HepG2 (cell line): ENCODE data around the gene DCAKD. TPM values are rescaled to one million over a fixed set of nuclear protein-coding genes. Genes with fewer than 3 reads are reported as not detected.

Source experiments
- ATAC-seq: fragments of 200-7000 bp; cut with Tn5 transposase; 3 replicates; pipeline ENCODE4 v1.9.1; 2020; ENCODE audit warnings: mild to moderate bottlenecking, moderate library complexity
- BruUV-seq: library from RNA; stranded (reverse); fragments of 400-500 nt; replicated peaks from 2 replicates; lab custom pipeline; 2021; lab: Mats Ljungman, UMichigan
- CTCF ChIA-PET: fragments of 300-600 bp; formaldehyde crosslinking; extraction: SDS; loops from one replicate; lab custom pipeline; 2021; ENCODE audit warnings: low total read pairs, inconsistent platforms, low intra/inter-chr PET ratio; lab: Yijun Ruan, JAX
- POLR2A ChIA-PET: fragments of 350-600 bp; sonication (Branson Sonifier 250); formaldehyde crosslinking; loops from one replicate; lab custom pipeline; 2020; ENCODE audit warnings: antibody characterized with exemption, inconsistent platforms; lab: Yijun Ruan, JAX
- DNase-seq: peaks from one replicate; pipeline ENCODE4 v3.0.0-alpha.2; 2015; ENCODE audit warnings: low spot score
- FAIRE-seq: peaks from 3 replicates; lab custom pipeline; 2011; peaks lifted over from hg19 to GRCh38; lab: Jason Lieb, UNC
- H2AFZ ChIP-seq: one replicate; pipeline ENCODE4 v1.6.1; 2011; ENCODE audit warnings: low read length, inconsistent platforms
- H3K27ac ChIP-seq: fragments of 300-600 bp; 3 replicates; pipeline ENCODE4 v1.8.0; 2011; ENCODE audit warnings: mixed run types, mild to moderate bottlenecking, mixed read lengths, low read length, inconsistent platforms; ENCODE audit not compliant: insufficient read depth; ENCODE audit errors: extremely low read length
- H3K27me3 ChIP-seq, 2 experiments: fragments of 200-600 bp in 1 of 2; 2 replicates in 1 of 2; 3 replicates in 1 of 2; pipeline versions ENCODE4 v1.6.0 to v1.8.0; 2011; ENCODE audit warnings: low read length in 2 of 2, mild to moderate bottlenecking in 2 of 2, moderate library complexity in 2 of 2, inconsistent platforms in 1 of 2; ENCODE audit not compliant: insufficient read depth in 2 of 2, control insufficient read depth in 1 of 2
- H3K36me3 ChIP-seq, 2 experiments: fragments of 200-600 bp in 1 of 2; replicated peaks in 1 of 2; 2 replicates in 1 of 2; 3 replicates in 1 of 2; pipeline versions ENCODE4 v1.5.1 to v1.8.0; 2011; ENCODE audit warnings: low read length in 2 of 2, inconsistent platforms in 1 of 2; ENCODE audit not compliant: insufficient read depth in 2 of 2, control insufficient read depth in 1 of 2
- H3K4me1 ChIP-seq: 2 replicates; pipeline ENCODE4 v1.5.1; 2012; ENCODE audit warnings: low read length, inconsistent platforms; ENCODE audit not compliant: insufficient read depth
- H3K4me2 ChIP-seq: 2 replicates; pipeline ENCODE4 v1.6.0; 2011; ENCODE audit warnings: low read depth, low read length, inconsistent platforms
- H3K4me3 ChIP-seq, 3 experiments: fragments of 200-600 bp in 1 of 3; sonication (generic), shearing (Covaris generic) in 1 of 3; replicated peaks in 1 of 3; 2 replicates each; pipeline ENCODE4 v1.5.1; 2011 to 2016; ENCODE audit warnings: low read length in 3 of 3, inconsistent platforms in 2 of 3, low read depth in 2 of 3, mild to moderate bottlenecking in 2 of 3, control low read depth in 1 of 3, mixed read lengths in 1 of 3; ENCODE audit not compliant: insufficient read depth in 1 of 3
- H3K79me2 ChIP-seq: one replicate; pipeline ENCODE4 v1.6.1; 2011; ENCODE audit warnings: low read length, inconsistent platforms; ENCODE audit not compliant: insufficient read depth
- H3K9ac ChIP-seq: 2 replicates; pipeline ENCODE4 v1.6.0; 2011; ENCODE audit warnings: mild to moderate bottlenecking, low read depth, low read length, inconsistent platforms; ENCODE audit not compliant: insufficient read depth
- H3K9me3 ChIP-seq: 2 replicates; pipeline ENCODE4 v1.5.1; 2012; ENCODE audit warnings: mild to moderate bottlenecking, low read length
- H4K20me1 ChIP-seq: 2 replicates; pipeline ENCODE4 v1.6.0; 2011; ENCODE audit warnings: inconsistent platforms, mild to moderate bottlenecking, low read length, moderate library complexity; ENCODE audit not compliant: insufficient read depth
- HES4 ChIP-seq: sonication (generic); formaldehyde crosslinking; IDR thresholded peaks from 2 replicates; pipeline ENCODE4 v1.9.0; 2021; ENCODE audit warnings: mild to moderate bottlenecking, missing genetic modification reagents, borderline replicate concordance
- KLF11 ChIP-seq: IDR thresholded peaks from 2 replicates; pipeline ENCODE4 v1.6.1; 2016; ENCODE audit warnings: missing compliant biosample characterization
- PLSCR1 ChIP-seq: sonication (generic); formaldehyde crosslinking; IDR thresholded peaks from 2 replicates; pipeline ENCODE4 v1.5.0; 2020; ENCODE audit warnings: missing genetic modification reagents, mild to moderate bottlenecking, borderline replicate concordance
- RBAK ChIP-seq: sonication (generic); formaldehyde crosslinking; IDR thresholded peaks from 2 replicates; pipeline ENCODE4 v1.5.1; 2020; ENCODE audit warnings: mild to moderate bottlenecking, missing genetic modification reagents
- RNF219 ChIP-seq: sonication (generic); formaldehyde crosslinking; IDR thresholded peaks from 2 replicates; pipeline ENCODE4 v1.5.0; 2020; ENCODE audit warnings: mild to moderate bottlenecking, missing genetic modification reagents
- ZFP91 ChIP-seq: sonication (generic); formaldehyde crosslinking; IDR thresholded peaks from 2 replicates; pipeline ENCODE4 v1.9.0; 2022; ENCODE audit warnings: missing genetic modification reagents, mild to moderate bottlenecking, borderline replicate concordance
- ZNF251 ChIP-seq: sonication (generic); formaldehyde crosslinking; IDR thresholded peaks from 2 replicates; pipeline ENCODE4 v1.9.0; 2021; ENCODE audit warnings: mild to moderate bottlenecking, missing genetic modification reagents
- ZSCAN21 ChIP-seq: sonication (generic); formaldehyde crosslinking; IDR thresholded peaks from 2 replicates; pipeline ENCODE4 v1.8.0; 2022; ENCODE audit warnings: mild to moderate bottlenecking, missing genetic modification reagents, moderate library complexity, borderline replicate concordance
- WGBS: methylation state at CpG from one replicate; pipeline ENCODE4 v1.1.6; 2017; ENCODE audit warnings: low lambda C conversion rate; 5-methylcytosine and 5-hydroxymethylcytosine counted together
- in situ Hi-C: cut with HindIII; loops from 2 replicates; pipeline ENCODE4 v1.10.0; 2017; ENCODE audit warnings: low pct_unique_long_range_greater_than_20kb; ENCODE audit not compliant: extremely low pct_ligation_motif_present
- intact Hi-C: fragments of 100-400 bp; cut with micrococcal nuclease; formaldehyde crosslinking; loops from one replicate; pipeline ENCODE4 v1.10.0; 2022; ENCODE audit not compliant: unreplicated experiment
- polyA plus RNA-seq, 8 experiments: library from polyadenylated mRNA; depleted of rRNA in 3 of 8; stranded (reverse) in 7 of 8; unstranded in 1 of 8; fragments of >200 nt; fragmentation: Illumina TruSeq in 4 of 8; extraction: Trizol in 4 of 8; gene quantifications; 2 replicates each; pipeline versions ENCODE4 v1.2.1 to v1.2.3, GENCODE V29; 2011 to 2016; ENCODE audit warnings: low read depth in 4 of 8, missing spikeins in 1 of 8, mixed read lengths in 1 of 8; ENCODE audit not compliant: insufficient read depth in 1 of 8
- total RNA-seq, 5 experiments: library from RNA; depleted of rRNA; stranded (reverse); fragments of >200 nt; fragmentation: Illumina TruSeq; extraction: Trizol; gene quantifications; 2 replicates each; pipeline ENCODE4 v1.2.3, GENCODE V29; 2016; ENCODE audit warnings: low read depth in 1 of 5

DCAKD gene
- total and polyA plus RNA-seq, 2 of the 13 experiments (the other 11 are each of a cell fraction or from before 2014, with no cell fraction given) = 25.9 to 29.2 TPM

- in situ Hi-C loops = loop anchor here (25.0 kb wide), 1 partner anchor 235 kb away; no protein-coding TSS in a partner anchor
- peaks cover 0 to 14% of the 10 kb centered on the region in 2 experiments; a peak in 2 of 5 replicates for H3K27me3 ChIP-seq
- peaks cover 3 to 8% of the 10 kb centered on the region in 2 experiments; a peak in 3 of 5 replicates for H3K36me3 ChIP-seq
- H3K4me2 ChIP-seq = peak overlapping the region; percentile 98; the same call in 1 of the 2 replicates
- no peak for DNase-seq
- H3K9ac ChIP-seq = no peak overlapping the region
- no peak for ATAC-seq
- ChIA-PET CTCF (interaction anchor here (1.8 to 2.2 kb wide), 3 partner anchors 101 to 111 kb away, joined by 5 to 21 read pairs (median 10); no protein-coding TSS in a partner anchor), POLR2A (interaction anchor here (1.3 to 2.5 kb wide), 3 partner anchors 28 to 139 kb away, joined by 3 to 6 read pairs (median 6); partner anchors contain the start of genes HEXIM2 and NMT1)
- no TSS peak for BruUV-seq
- H3K79me2 ChIP-seq = no peaks in the 10 kb centered on the region
- H3K4me1 ChIP-seq = peaks cover 45% of the 10 kb centered on the region
- H3K4me3 ChIP-seq = no peak overlapping the region
- WGBS = 96% methylated on average over 11 of the region's 13 CpGs
- intact Hi-C loops = loop anchor here (1.0 to 5.0 kb wide), 2 partner anchors 102 to 245 kb away; no protein-coding TSS in a partner anchor
- H2AFZ ChIP-seq = no peak overlapping the region
- H4K20me1 ChIP-seq = no peaks in the 10 kb centered on the region
- H3K9me3 ChIP-seq = no peaks in the 10 kb centered on the region
- H3K27ac ChIP-seq = no peak overlapping the region
- FAIRE-seq = no peak
- TF ChIP-seq PLSCR1 = no peak
- TF ChIP-seq HES4 (CRISPR knock-in tag) = 0 out of 2 replicates have a peak, but pooled peaks have one; percentile 27
Measured at GRCh38 chr17:45022655-45023339, 28.6 kb downstream of the DCAKD start.

- in situ Hi-C loops (loop anchor here (25.0 kb wide), 1 partner anchor 235 kb away; no protein-coding TSS in a partner anchor), intact Hi-C loops (loop anchor here (1.0 to 5.0 kb wide), 2 partner anchors 102 to 245 kb away; no protein-coding TSS in a partner anchor)
- 49% methylated on average over 8 of the region's 8 CpGs for WGBS
- ChIA-PET POLR2A (interaction anchor here (1.3 to 2.5 kb wide), 5 partner anchors 28 to 139 kb away, joined by 3 to 11 read pairs (median 6); partner anchors contain the start of genes EFTUD2, HEXIM2 and NMT1), CTCF (interaction anchor here (1.8 to 2.2 kb wide), 3 partner anchors 101 to 111 kb away, joined by 5 to 21 read pairs (median 10); no protein-coding TSS in a partner anchor)
- Histone ChIP-seq H4K20me1 (no peaks in the 10 kb centered on the region), H3K9ac (peak overlapping the region; percentile 76; the same call in 1 of the 2 replicates), H3K27me3 (peaks cover 0 to 16% of the 10 kb centered on the region in 2 experiments; a peak in 2 of 5 replicates), H3K9me3 (no peaks in the 10 kb centered on the region), H3K79me2 (no peaks in the 10 kb centered on the region), H3K36me3 (peaks cover 3 to 8% of the 10 kb centered on the region in 2 experiments; a peak in 3 of 5 replicates), H3K4me3 (peak overlapping the region; percentile 35 to 77 (median 55); a peak in 5 of 6 replicates), H3K4me1 (peaks cover 47% of the 10 kb centered on the region), H2AFZ (no peak overlapping the region), H3K27ac (no peak overlapping the region), H3K4me2 (peak overlapping the region; percentile 98)
- no peak for FAIRE-seq
- BruUV-seq = no TSS peak
- ATAC-seq = peak; percentile 11
- DNase-seq = no peak
- TF ChIP-seq ZSCAN21 (CRISPR knock-in tag) = no peak
- 0 out of 2 replicates have a peak, but pooled peaks have one; percentile 7 for TF ChIP-seq KLF11
- TF ChIP-seq ZFP91 (CRISPR knock-in tag) = 0 out of 2 replicates have a peak, but pooled peaks have one; percentile 3
- no peak for TF ChIP-seq RNF219 (CRISPR knock-in tag)
- no peak for TF ChIP-seq RBAK (CRISPR knock-in tag)
- no peak for TF ChIP-seq ZNF251 (CRISPR knock-in tag)
Measured at GRCh38 chr17:45022288-45022648, 29.2 kb downstream of the DCAKD start.
